HCT116 (cell line): ENCODE data around the gene CKM. TPM values are rescaled to one million over a fixed set of nuclear protein-coding genes. Genes with fewer than 3 reads are reported as not detected.
A peak's percentile ranks its signal among the peaks of the same experiment; 100 is the strongest.

Experiments used
- ATAC-seq: fragments of 200-7000 bp; cut with Tn5 transposase; 2 replicates; pipeline ENCODE4 v1.9.1; 2020; ENCODE audit warnings: mild to moderate bottlenecking, moderate library complexity
- BruUV-seq: library from RNA; stranded (reverse); fragments of 400-500 nt; replicated peaks from 2 replicates; lab custom pipeline; 2021; lab: Mats Ljungman, UMichigan
- CTCF ChIA-PET: fragments of 300-600 bp; sonication (Branson Sonifier 250); formaldehyde crosslinking; loops from one replicate; lab custom pipeline; 2021; ENCODE audit warnings: antibody characterized with exemption; lab: Charles Lee
- POLR2A ChIA-PET: fragments of 300-600, 350-600 bp; sonication (Branson Sonifier 250); formaldehyde crosslinking; loops from one replicate; lab custom pipeline; 2021; ENCODE audit warnings: antibody characterized with exemption; lab: Charles Lee
- RAD21 ChIA-PET, 2 experiments: fragments of 300-600 bp; sonication (Branson Sonifier 250); formaldehyde crosslinking; loops; one replicate each; lab custom pipeline; 2023; ENCODE audit warnings: low total read pairs in 2 of 2; ENCODE audit not compliant: uncharacterized antibody in 2 of 2, unreplicated experiment in 2 of 2, low non-redundant PET in 1 of 2; lab: Charles Lee
- DNase-seq: peaks from one replicate; pipeline ENCODE4 v3.0.0-alpha.2; 2010; ENCODE audit warnings: low read depth, low spot score
- H2AFZ ChIP-seq: fragments of 200-600 bp; shearing (Covaris generic), sonication (generic); 2 replicates; pipeline ENCODE4 v1.6.1; 2017; ENCODE audit warnings: low read depth, mixed run types, mixed read lengths, antibody characterized with exemption, low read length; ENCODE audit not compliant: poor library complexity, severe bottlenecking
- H3K27ac ChIP-seq: 2 replicates; pipeline ENCODE4 v1.5.1; 2012; ENCODE audit warnings: low read depth, low read length
- H3K27me3 ChIP-seq: fragments of 200-600 bp; sonication (generic); 2 replicates; pipeline ENCODE4 v1.6.1; 2016; ENCODE audit warnings: mixed run types, low read length, mixed read lengths; ENCODE audit not compliant: insufficient read depth
- H3K36me3 ChIP-seq, 2 experiments: fragments of 200-500 bp in 1 of 2; fragments of 200-600 bp in 1 of 2; sonication (Bioruptor generic) in 1 of 2; sonication (generic) in 1 of 2; 2 replicates each; pipeline versions ENCODE4 v1.5.1 to v1.6.1; 2014 to 2016; ENCODE audit warnings: low read length in 2 of 2, inconsistent platforms in 1 of 2, mixed read lengths in 1 of 2, mixed run types in 1 of 2; ENCODE audit not compliant: insufficient read depth in 2 of 2, control insufficient read depth in 1 of 2
- H3K4me1 ChIP-seq, 2 experiments: fragments of 200-600 bp in 1 of 2; sonication (generic) in 1 of 2; 2 replicates each; pipeline versions ENCODE4 v1.5.1 to v1.6.1; 2012 to 2017; ENCODE audit warnings: low read length in 2 of 2, inconsistent platforms in 1 of 2, mild to moderate bottlenecking in 1 of 2, mixed read lengths in 1 of 2, mixed run types in 1 of 2, moderate library complexity in 1 of 2; ENCODE audit not compliant: insufficient read depth in 2 of 2, control insufficient read depth in 1 of 2
- H3K4me2 ChIP-seq: fragments of 200-600 bp; sonication (generic); 2 replicates; pipeline ENCODE4 v1.6.1; 2017; ENCODE audit warnings: mixed run types, low read length, mixed read lengths
- H3K4me3 ChIP-seq, 2 experiments: fragments of 200-600 bp in 1 of 2; sonication (generic) in 1 of 2; replicated peaks in 1 of 2; 2 replicates each; pipeline ENCODE4 v1.5.1; 2011 to 2016; ENCODE audit warnings: low read length in 2 of 2, control low read depth in 1 of 2, low read depth in 1 of 2, mild to moderate bottlenecking in 1 of 2, mixed read lengths in 1 of 2, mixed run types in 1 of 2
- H3K79me2 ChIP-seq: fragments of 200-600 bp; sonication (generic); 2 replicates; pipeline ENCODE4 v1.6.1; 2017; ENCODE audit warnings: mild to moderate bottlenecking, mixed run types, low read length, moderate library complexity, mixed read lengths; ENCODE audit not compliant: insufficient read depth
- H3K9ac ChIP-seq: fragments of 200-600 bp; sonication (generic); 2 replicates; pipeline ENCODE4 v1.6.1; 2016; ENCODE audit warnings: low read length, mixed read lengths
- H3K9me2 ChIP-seq: fragments of 200-600 bp; sonication (generic), shearing (Covaris generic); 2 replicates; pipeline ENCODE4 v1.6.1; 2017; ENCODE audit warnings: mixed run types, mild to moderate bottlenecking, moderate library complexity; ENCODE audit not compliant: insufficient read depth
- H3K9me3 ChIP-seq, 2 experiments: fragments of 200-500 bp in 1 of 2; fragments of 200-600 bp in 1 of 2; sonication (Bioruptor generic) in 1 of 2; sonication (generic) in 1 of 2; 2 replicates each; pipeline ENCODE4 v1.6.1; 2014 to 2017; ENCODE audit warnings: low read length in 2 of 2, mixed read lengths in 2 of 2, inconsistent platforms in 1 of 2, low read depth in 1 of 2, mild to moderate bottlenecking in 1 of 2, mixed run types in 1 of 2, moderate library complexity in 1 of 2; ENCODE audit not compliant: control insufficient read depth in 1 of 2, insufficient read depth in 1 of 2
- H4K20me1 ChIP-seq: fragments of 200-600 bp; sonication (generic), shearing (Covaris generic); 2 replicates; pipeline ENCODE4 v1.6.1; 2017; ENCODE audit warnings: mixed run types, mild to moderate bottlenecking, moderate library complexity; ENCODE audit not compliant: insufficient read depth
- CEBPB ChIP-seq: IDR thresholded peaks from 2 replicates; pipeline ENCODE4 v1.6.1; 2012; ENCODE audit warnings: low read depth
- CTCF ChIP-seq, 3 experiments: fragments of 200-600 bp in 1 of 3; sonication (generic) in 1 of 3; IDR thresholded peaks in 2 of 3; conservative IDR thresholded peaks in 1 of 3; 2 replicates each; pipeline ENCODE4 v1.5.1; 2012 to 2017; ENCODE audit warnings: low read depth in 2 of 3, low read length in 2 of 3, antibody characterized with exemption in 1 of 3, borderline replicate concordance in 1 of 3, control low read depth in 1 of 3, mild to moderate bottlenecking in 1 of 3, mixed read lengths in 1 of 3, mixed run types in 1 of 3, moderate library complexity in 1 of 3; ENCODE audit not compliant: insufficient read depth in 1 of 3
- EGR1 ChIP-seq: IDR thresholded peaks from 2 replicates; pipeline ENCODE4 v1.6.1; 2012; ENCODE audit warnings: low read depth
- ELF1 ChIP-seq: IDR thresholded peaks from 2 replicates; pipeline ENCODE4 v1.6.1; 2012; ENCODE audit warnings: low read depth, borderline replicate concordance
- EZH2 ChIP-seq: fragments of 200-600 bp; sonication (generic); IDR thresholded peaks from 2 replicates; pipeline ENCODE4 v1.6.1; 2017; ENCODE audit warnings: antibody characterized with exemption, mixed run types
- EZH2phosphoT487 ChIP-seq: fragments of 200-600 bp; IDR thresholded peaks from 2 replicates; pipeline ENCODE4 v1.6.1; 2018; ENCODE audit warnings: antibody characterized with exemption, borderline replicate concordance
- JUND ChIP-seq: IDR thresholded peaks from 2 replicates; pipeline ENCODE4 v1.6.1; 2012
- POLR2A ChIP-seq: IDR thresholded peaks from 2 replicates; pipeline ENCODE4 v1.7.0; 2011; ENCODE audit warnings: borderline replicate concordance; ENCODE audit not compliant: insufficient read depth, insufficient read length; ENCODE audit errors: extremely low read depth
- RAD21 ChIP-seq: IDR thresholded peaks from 2 replicates; pipeline ENCODE4 v1.6.1; 2012; ENCODE audit warnings: low read depth, mild to moderate bottlenecking
- SIN3A ChIP-seq: IDR thresholded peaks from 2 replicates; pipeline ENCODE4 v1.6.1; 2012; ENCODE audit warnings: low read depth
- SP1 ChIP-seq: IDR thresholded peaks from 2 replicates; pipeline ENCODE4 v1.6.1; 2012; ENCODE audit warnings: low read depth
- TCF7L2 ChIP-seq: IDR thresholded peaks from 2 replicates; pipeline ENCODE4 v1.7.0; 2011; ENCODE audit warnings: borderline replicate concordance, inconsistent platforms; ENCODE audit not compliant: insufficient read depth, insufficient read length; ENCODE audit errors: extremely low read depth
- ZBTB33 ChIP-seq: IDR thresholded peaks from 2 replicates; pipeline ENCODE4 v1.6.1; 2011; ENCODE audit warnings: mild to moderate bottlenecking, low read length, moderate library complexity; ENCODE audit not compliant: insufficient replicate concordance; ENCODE audit errors: extremely low read depth
- ZFX ChIP-seq: fragments of 450-650 bp; IDR thresholded peaks from 2 replicates; pipeline ENCODE4 v1.6.1; 2017
- intact Hi-C: fragments of 100-400 bp; cut with micrococcal nuclease; formaldehyde crosslinking; loops from 2 replicates; pipeline ENCODE4 v1.10.0; 2022
- total RNA-seq: library from RNA; stranded (reverse); gene quantifications from one replicate; pipeline ENCODE4 v1.2.1, GENCODE V29; 2021; ENCODE audit not compliant: unreplicated experiment

The CKM gene
- total RNA-seq, 1 experiment from 2014 or later: not detected

- POLR2A ChIA-PET: no interaction called here
- Histone ChIP-seq H3K9me2 (no peaks in the 10 kb centered on the region), H3K9ac (no peak overlapping the region)
- intact Hi-C loops: no loop called here
- TF ChIP-seq ZBTB33 (no peak), ZFX (no peak), SIN3A (no peak)
- TF ChIP-seq, all 23 proteins: peak for 0
- H3K36me3 ChIP-seq: no peaks in the 10 kb centered on the region
- ATAC-seq (peak; percentile 56), DNase-seq (no peak)
- no TSS peak for BruUV-seq
- H3K4me1 ChIP-seq: peaks cover 7 to 18% of the 10 kb centered on the region in 2 experiments
- ChIA-PET CTCF (no interaction called here), RAD21 (no interaction called here)
- no peaks in the 10 kb centered on the region for H3K79me2 ChIP-seq
- H3K27me3 ChIP-seq: no peaks in the 10 kb centered on the region
- no peak overlapping the region for H2AFZ ChIP-seq
- H3K4me2 ChIP-seq: no peak overlapping the region
- no peaks in the 10 kb centered on the region for H3K9me3 ChIP-seq
- no peak overlapping the region for H3K4me3 ChIP-seq
- H3K27ac ChIP-seq: no peak overlapping the region
- no peaks in the 10 kb centered on the region for H4K20me1 ChIP-seq
Observed at GRCh38 chr19:45331411-45331810, 8.7 kb upstream of the CKM start.

- BruUV-seq: no TSS peak
- RAD21 ChIA-PET: no interaction called here
- Histone ChIP-seq H3K9me3 (no peaks in the 10 kb centered on the region), H3K9ac (no peak overlapping the region), H3K27ac (no peak overlapping the region), H3K36me3 (no peaks in the 10 kb centered on the region), H3K9me2 (no peaks in the 10 kb centered on the region), H3K79me2 (no peaks in the 10 kb centered on the region), H2AFZ (no peak overlapping the region), H3K4me2 (no peak overlapping the region), H3K27me3 (no peaks in the 10 kb centered on the region), H3K4me3 (no peak overlapping the region), H3K4me1 (peaks cover 6 to 11% of the 10 kb centered on the region in 2 experiments; a peak in 3 of 4 replicates), H4K20me1 (no peaks in the 10 kb centered on the region)
- ATAC-seq: no peak
- intact Hi-C loops: no loop called here
- CTCF ChIA-PET: no interaction called here
- no peak for DNase-seq
- no peak for TF ChIP-seq ELF1
- no peak for TF ChIP-seq SP1
- TF ChIP-seq EGR1: no peak
- no peak for TF ChIP-seq POLR2A
- TF ChIP-seq CEBPB: no peak
- no peak for TF ChIP-seq JUND
- TF ChIP-seq EZH2: no peak
- TF ChIP-seq ZFX: no peak
- no peak for TF ChIP-seq ZBTB33
- no peak for TF ChIP-seq EZH2phosphoT487
- TF ChIP-seq TCF7L2: no peak
- no peak for TF ChIP-seq CTCF (IDR thresholded peaks at IDR 0.05 in 2 of 3, conservative IDR thresholded peaks at IDR 0.05 in 1 of 3; ENCODE audit: borderline replicate concordance in 1 of 3, insufficient read depth in 1 of 3, low read depth in 2 of 3, low read length in 2 of 3)
- TF ChIP-seq RAD21: no peak
- POLR2A ChIA-PET: interaction anchor here (0.6 kb wide), 1 partner anchor 17 kb away, joined by 3 read pairs; no protein-coding TSS in a partner anchor
Observed at GRCh38 chr19:45327404-45328143, 4.9 kb upstream of the CKM start.
